Keratinocyte (primary cell): ENCODE measurements around the gene IGFBP4. TPM values are rescaled to one million over a fixed set of nuclear protein-coding genes. Genes with fewer than 3 reads are reported as not detected.

Experiments
- DNase-seq: peaks from one replicate; pipeline ENCODE4 v3.0.0-alpha.2; 2011; ENCODE audit warnings: low read depth, missing footprints, low spot score
- FAIRE-seq: peaks from 2 replicates; lab custom pipeline; 2011; peaks lifted over from hg19 to GRCh38; lab: Jason Lieb, UNC
- H2AFZ ChIP-seq: 2 replicates; pipeline ENCODE4 v1.6.0; 2012; ENCODE audit warnings: low read length, control low read depth, inconsistent platforms; ENCODE audit not compliant: control insufficient read depth
- H3K27ac ChIP-seq: 2 replicates; pipeline ENCODE4 v1.5.1; 2011; ENCODE audit warnings: low read length; ENCODE audit not compliant: control insufficient read depth, insufficient read depth
- H3K27me3 ChIP-seq: 3 replicates; pipeline ENCODE4 v1.6.0; 2011; ENCODE audit warnings: low read length; ENCODE audit not compliant: control insufficient read depth, insufficient read depth; ENCODE audit errors: extremely low read depth
- H3K36me3 ChIP-seq, 2 experiments: 2 replicates in 1 of 2; 3 replicates in 1 of 2; pipeline ENCODE4 v1.5.1; 2011; ENCODE audit warnings: low read length in 2 of 2, mild to moderate bottlenecking in 1 of 2; ENCODE audit not compliant: control insufficient read depth in 2 of 2, insufficient read depth in 2 of 2; ENCODE audit errors: extremely low read depth in 1 of 2
- H3K4me1 ChIP-seq: 3 replicates; pipeline ENCODE4 v1.5.1; 2011; ENCODE audit warnings: low read length; ENCODE audit not compliant: control insufficient read depth, insufficient read depth; ENCODE audit errors: extremely low read depth
- H3K4me2 ChIP-seq: 3 replicates; pipeline ENCODE4 v1.6.0; 2011; ENCODE audit warnings: low read depth, low read length; ENCODE audit not compliant: control insufficient read depth, insufficient read depth; ENCODE audit errors: extremely low read depth
- H3K4me3 ChIP-seq, 3 experiments: fragments of 200-600 bp in 1 of 3; sonication (generic) in 1 of 3; 2 replicates in 2 of 3; 3 replicates in 1 of 3; pipeline ENCODE4 v1.5.1; 2011 to 2016; ENCODE audit warnings: low read length in 3 of 3, mild to moderate bottlenecking in 3 of 3, control low read depth in 2 of 3, inconsistent platforms in 1 of 3, low read depth in 1 of 3, mixed read lengths in 1 of 3, mixed run types in 1 of 3, moderate library complexity in 1 of 3; ENCODE audit not compliant: control insufficient read depth in 2 of 3, insufficient read depth in 2 of 3; ENCODE audit errors: extremely low read depth in 1 of 3
- H3K79me2 ChIP-seq: 2 replicates; pipeline ENCODE4 v1.6.0; 2012; ENCODE audit warnings: low read length; ENCODE audit not compliant: control insufficient read depth, insufficient read depth
- H3K9ac ChIP-seq: 3 replicates; pipeline ENCODE4 v1.6.0; 2011; ENCODE audit warnings: low read length; ENCODE audit not compliant: control insufficient read depth, insufficient read depth; ENCODE audit errors: extremely low read depth
- H3K9me1 ChIP-seq: 3 replicates; pipeline ENCODE4 v1.6.0; 2011; ENCODE audit warnings: low read length; ENCODE audit not compliant: control insufficient read depth, insufficient read depth; ENCODE audit errors: extremely low read depth
- H3K9me3 ChIP-seq: 2 replicates; pipeline ENCODE4 v1.5.1; 2012; ENCODE audit warnings: low read depth, low read length; ENCODE audit not compliant: control insufficient read depth
- H4K20me1 ChIP-seq: 3 replicates; pipeline ENCODE4 v1.6.0; 2011; ENCODE audit warnings: low read length; ENCODE audit not compliant: control insufficient read depth, insufficient read depth; ENCODE audit errors: extremely low read depth
- EZH2 ChIP-seq: IDR thresholded peaks from one replicate; pipeline ENCODE4 v1.6.1; 2012; ENCODE audit warnings: inconsistent platforms, mild to moderate bottlenecking, low read length, moderate library complexity
- dilution Hi-C: fragments of 300-500 bp; cut with MboI; formaldehyde crosslinking; loops from one replicate; pipeline ENCODE4 v1.7.0; 2020; ENCODE audit warnings: low sequenced_read_pairs; ENCODE audit not compliant: extremely low pct_ligation_motif_present
- polyA plus RNA-seq, 5 experiments: library from polyadenylated mRNA; depleted of rRNA in 3 of 5; stranded (reverse) in 3 of 5; stranded (forward) in 1 of 5; unstranded in 1 of 5; fragments of >200 nt; gene quantifications; 1 replicate in 1 of 5; 2 replicates in 3 of 5; 3 replicates in 1 of 5; pipeline versions ENCODE4 v1.2.1 to v1.2.3, GENCODE V29; 2011 to 2012; ENCODE audit warnings: missing spikeins in 2 of 5, low read depth in 1 of 5, low replicate concordance in 1 of 5
- TF ChIP-seq, protein P1 (sequence below), 3 experiments: IDR thresholded peaks in 1 of 3; conservative IDR thresholded peaks in 1 of 3; optimal IDR thresholded peaks in 1 of 3; 2 replicates in 2 of 3; 3 replicates in 1 of 3; pipeline versions ENCODE3 to v1.5.1; 2011; ENCODE audit warnings: low read length in 3 of 3, mild to moderate bottlenecking in 3 of 3, moderate library complexity in 2 of 3, control low read depth in 1 of 3, inconsistent platforms in 1 of 3; ENCODE audit not compliant: insufficient read depth in 2 of 3; ENCODE audit errors: extremely low read depth in 1 of 3

Gene IGFBP4
- polyA plus RNA-seq, 1 donor (not counting 4 experiments of a cell fraction or from before 2014, with no cell fraction given), result 6.0 TPM

DNA sequence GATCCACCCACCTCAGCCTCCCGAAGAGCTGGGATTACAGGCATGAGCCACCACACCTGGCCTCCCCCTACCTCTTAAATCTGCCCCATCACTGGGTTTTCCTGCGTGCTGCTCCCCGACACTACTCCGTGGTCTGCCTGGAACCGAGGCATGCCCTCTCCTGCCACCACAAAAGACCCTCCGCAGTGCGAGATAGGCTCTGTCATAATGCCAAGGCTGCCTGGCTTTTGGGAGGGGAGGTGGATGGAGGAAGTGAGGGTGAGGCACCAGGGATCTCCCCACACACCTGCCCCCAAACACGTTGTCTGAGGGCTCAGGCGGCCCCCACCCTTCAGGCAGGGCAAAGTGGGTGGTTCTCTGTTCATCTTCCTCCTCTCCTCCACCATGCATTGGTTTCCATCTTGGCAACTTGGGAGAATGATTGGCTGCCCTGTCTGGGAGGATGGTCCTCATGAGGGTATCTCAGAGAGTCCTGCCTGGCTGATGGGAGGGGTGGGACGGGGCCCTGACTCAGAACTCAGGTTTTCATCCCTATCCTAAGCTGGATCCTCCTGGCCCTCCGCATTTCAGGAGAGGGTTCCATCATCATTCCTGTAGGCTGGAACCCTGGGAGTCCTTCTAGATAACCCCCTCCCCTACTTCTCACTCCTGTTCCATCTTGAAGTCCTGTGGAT, 23.2 kb downstream of the IGFBP4 start:
- no peak for FAIRE-seq
- Histone ChIP-seq H4K20me1 (no peaks in the 10 kb centered on the region), H3K27ac (no peak overlapping the region)

GRCh38 chr17:40467281-40467867, 24.1 kb downstream of the IGFBP4 start:
- FAIRE-seq, result no peak
- H3K4me2 ChIP-seq, result no peak overlapping the region

More for the DNA sequence above, 23.2 kb downstream of the IGFBP4 start:
- no peaks in the 10 kb centered on the region for H3K36me3 ChIP-seq
- no peaks in the 10 kb centered on the region for H3K79me2 ChIP-seq
- DNase-seq, result no peak
- H3K9me1 ChIP-seq, result no peaks in the 10 kb centered on the region
- H3K9me3 ChIP-seq, result no peaks in the 10 kb centered on the region
- peaks cover 17% of the 10 kb centered on the region for H3K27me3 ChIP-seq
- H3K9ac ChIP-seq, result no peak overlapping the region
- dilution Hi-C loops, result no loop called here
- no peak overlapping the region for H3K4me3 ChIP-seq
- TF ChIP-seq EZH2, result no peak
- TF ChIP-seq, protein P1, sequence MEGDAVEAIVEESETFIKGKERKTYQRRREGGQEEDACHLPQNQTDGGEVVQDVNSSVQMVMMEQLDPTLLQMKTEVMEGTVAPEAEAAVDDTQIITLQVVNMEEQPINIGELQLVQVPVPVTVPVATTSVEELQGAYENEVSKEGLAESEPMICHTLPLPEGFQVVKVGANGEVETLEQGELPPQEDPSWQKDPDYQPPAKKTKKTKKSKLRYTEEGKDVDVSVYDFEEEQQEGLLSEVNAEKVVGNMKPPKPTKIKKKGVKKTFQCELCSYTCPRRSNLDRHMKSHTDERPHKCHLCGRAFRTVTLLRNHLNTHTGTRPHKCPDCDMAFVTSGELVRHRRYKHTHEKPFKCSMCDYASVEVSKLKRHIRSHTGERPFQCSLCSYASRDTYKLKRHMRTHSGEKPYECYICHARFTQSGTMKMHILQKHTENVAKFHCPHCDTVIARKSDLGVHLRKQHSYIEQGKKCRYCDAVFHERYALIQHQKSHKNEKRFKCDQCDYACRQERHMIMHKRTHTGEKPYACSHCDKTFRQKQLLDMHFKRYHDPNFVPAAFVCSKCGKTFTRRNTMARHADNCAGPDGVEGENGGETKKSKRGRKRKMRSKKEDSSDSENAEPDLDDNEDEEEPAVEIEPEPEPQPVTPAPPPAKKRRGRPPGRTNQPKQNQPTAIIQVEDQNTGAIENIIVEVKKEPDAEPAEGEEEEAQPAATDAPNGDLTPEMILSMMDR (optimal IDR thresholded peaks at IDR 0.05 in 1 of 3, IDR thresholded peaks at IDR 0.05 in 1 of 3, conservative IDR thresholded peaks at IDR 0.05 in 1 of 3; ENCODE audit: extremely low read depth in 1 of 3, insufficient read depth in 2 of 3, low read length in 3 of 3), result no peak
- peaks cover 13% of the 10 kb centered on the region for H3K4me1 ChIP-seq
- H2AFZ ChIP-seq, result no peak overlapping the region
- no peak overlapping the region for H3K4me2 ChIP-seq

More at GRCh38 chr17:40467281-40467867, 24.1 kb downstream of the IGFBP4 start:
- H2AFZ ChIP-seq, result no peak overlapping the region
- no peaks in the 10 kb centered on the region for H4K20me1 ChIP-seq
- no peaks in the 10 kb centered on the region for H3K9me3 ChIP-seq
- TF ChIP-seq EZH2, result no peak
- TF ChIP-seq, protein P1 (optimal IDR thresholded peaks at IDR 0.05 in 1 of 3, IDR thresholded peaks at IDR 0.05 in 1 of 3, conservative IDR thresholded peaks at IDR 0.05 in 1 of 3; ENCODE audit: extremely low read depth in 1 of 3, insufficient read depth in 2 of 3, low read length in 3 of 3), result no peak
- no peaks in the 10 kb centered on the region for H3K36me3 ChIP-seq
- DNase-seq, result no peak
- dilution Hi-C loops, result no loop called here
- H3K4me3 ChIP-seq, result no peak overlapping the region
- peaks cover 15% of the 10 kb centered on the region for H3K27me3 ChIP-seq
- H3K9me1 ChIP-seq, result no peaks in the 10 kb centered on the region
- H3K4me1 ChIP-seq, result peaks cover 22% of the 10 kb centered on the region
- no peak overlapping the region for H3K27ac ChIP-seq
- H3K79me2 ChIP-seq, result no peaks in the 10 kb centered on the region
- H3K9ac ChIP-seq, result no peak overlapping the region
